IPS DF 4.7 (cell line): Measurements from ENCODE around the gene PAQR8.
"Not testable (repeated sequence)": the region's sequence is repeated elsewhere in the genome, so short reads cannot be mapped to it uniquely, and the experiment has no call there.

Source experiments
- DNase-seq: peaks from one replicate; pipeline ENCODE4 v3.0.0-alpha.2; 2013; ENCODE audit warnings: low spot score; ENCODE audit errors: extremely low read depth

PAQR8 gene

DNA sequence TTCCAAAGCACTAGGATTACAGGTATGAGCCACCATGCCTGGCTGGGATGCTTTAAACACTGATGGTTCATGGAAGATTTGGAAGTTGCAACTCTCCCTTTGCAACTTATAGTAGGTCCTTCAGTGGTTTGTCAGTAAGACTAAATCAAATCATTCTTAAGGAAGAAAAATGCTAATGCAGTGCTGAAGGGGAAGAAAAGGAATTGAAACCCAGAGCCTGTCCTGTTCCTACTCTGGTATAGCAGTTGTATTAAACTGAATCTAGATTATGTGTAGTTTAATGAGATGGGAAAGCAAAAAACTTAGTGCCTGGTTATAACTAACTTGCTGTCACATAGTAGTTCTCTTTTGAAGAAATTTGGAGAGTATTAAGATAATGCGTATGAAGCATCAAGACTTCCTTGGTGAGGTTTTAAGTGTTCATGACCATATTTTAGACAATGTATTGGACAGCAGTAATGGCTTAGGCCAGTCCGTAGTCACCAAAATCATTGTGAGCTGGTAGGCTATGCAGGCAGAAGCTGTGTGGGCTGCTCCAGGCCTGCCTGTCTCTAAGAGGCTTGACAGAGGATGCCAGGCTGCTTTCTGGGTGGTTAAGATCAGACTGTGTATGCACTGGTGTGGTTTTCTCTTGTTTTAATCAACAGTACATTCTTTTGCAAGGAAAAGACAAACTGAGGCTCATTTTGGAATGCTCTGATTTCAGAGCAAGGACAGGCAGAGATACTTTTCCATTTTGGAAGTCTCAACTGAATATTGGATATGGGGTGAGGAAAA is 14.0 kb downstream of the PAQR8 start:
- no peak for DNase-seq

DNA sequence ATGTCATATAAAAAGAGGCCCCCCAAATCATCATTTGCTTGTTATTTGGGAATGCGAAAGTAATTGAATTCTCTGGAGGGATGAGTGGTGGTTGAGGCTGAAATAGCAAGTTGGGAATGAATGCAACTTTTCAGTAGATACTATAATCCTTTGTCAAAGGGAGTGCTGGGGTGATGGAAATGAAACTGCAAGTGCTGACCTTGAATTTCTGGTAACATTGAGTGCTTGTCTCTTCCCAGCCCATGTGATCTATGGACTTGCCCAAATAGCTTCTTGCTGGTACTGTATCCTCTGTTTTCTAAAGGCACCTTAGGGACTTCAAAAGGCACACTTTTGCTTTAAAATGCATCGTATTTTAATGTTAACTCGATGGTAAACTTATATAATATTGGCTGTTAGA is 14.8 kb downstream of the PAQR8 start:
- DNase-seq, result no peak

DNA sequence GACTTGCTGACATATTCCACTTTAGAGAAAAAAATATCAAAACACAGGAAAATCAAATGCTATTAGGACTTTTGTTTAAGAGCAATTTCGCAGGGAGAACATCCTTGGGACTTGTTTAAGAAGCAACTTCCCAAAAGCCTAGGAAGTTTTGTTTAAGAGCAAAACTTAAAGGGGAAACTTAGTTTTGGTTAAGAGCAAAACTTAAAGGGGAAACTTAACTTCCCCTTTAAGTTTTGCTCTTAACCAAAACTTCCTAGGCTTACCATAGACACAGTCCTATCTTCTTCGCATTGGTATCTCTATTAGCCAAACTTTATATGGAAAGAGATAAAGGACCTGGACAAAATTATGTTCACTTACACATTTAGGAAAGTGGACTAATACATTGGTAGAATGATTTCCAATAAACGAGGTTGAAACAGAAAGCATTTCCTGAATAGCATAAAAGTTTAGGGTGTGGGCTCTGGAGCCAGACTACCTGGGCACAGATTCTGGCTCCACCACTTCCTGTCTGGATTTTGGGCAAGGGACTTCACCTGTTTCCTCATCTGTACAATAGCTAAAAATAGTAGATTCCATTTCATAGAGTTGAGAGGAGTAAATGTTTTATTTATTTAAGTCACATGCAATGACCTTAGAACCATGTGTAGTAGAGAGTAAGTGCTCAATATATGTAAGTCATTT is 15.7 kb downstream of the PAQR8 start:
- no peak for DNase-seq

DNA sequence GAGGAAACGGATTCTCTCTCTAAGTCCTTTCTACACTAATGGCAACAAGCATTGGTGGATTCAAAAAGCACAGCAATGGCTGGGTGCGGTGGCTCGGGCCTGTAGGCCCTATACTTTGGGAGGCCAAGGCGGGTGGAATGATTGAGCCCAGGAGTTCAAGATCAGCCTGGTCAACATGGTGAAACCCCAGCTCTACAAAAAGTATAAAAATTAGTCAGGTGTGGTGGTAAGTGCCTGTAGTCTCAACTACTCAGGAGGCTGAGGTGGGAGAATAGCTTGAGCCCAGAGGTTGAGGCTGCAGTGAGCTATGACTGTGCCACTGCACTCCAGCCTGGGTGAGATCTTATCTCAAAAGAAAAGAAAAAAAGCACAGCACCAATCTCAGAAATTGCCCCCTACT is 19.3 kb downstream of the PAQR8 start:
- no peak for DNase-seq

DNA sequence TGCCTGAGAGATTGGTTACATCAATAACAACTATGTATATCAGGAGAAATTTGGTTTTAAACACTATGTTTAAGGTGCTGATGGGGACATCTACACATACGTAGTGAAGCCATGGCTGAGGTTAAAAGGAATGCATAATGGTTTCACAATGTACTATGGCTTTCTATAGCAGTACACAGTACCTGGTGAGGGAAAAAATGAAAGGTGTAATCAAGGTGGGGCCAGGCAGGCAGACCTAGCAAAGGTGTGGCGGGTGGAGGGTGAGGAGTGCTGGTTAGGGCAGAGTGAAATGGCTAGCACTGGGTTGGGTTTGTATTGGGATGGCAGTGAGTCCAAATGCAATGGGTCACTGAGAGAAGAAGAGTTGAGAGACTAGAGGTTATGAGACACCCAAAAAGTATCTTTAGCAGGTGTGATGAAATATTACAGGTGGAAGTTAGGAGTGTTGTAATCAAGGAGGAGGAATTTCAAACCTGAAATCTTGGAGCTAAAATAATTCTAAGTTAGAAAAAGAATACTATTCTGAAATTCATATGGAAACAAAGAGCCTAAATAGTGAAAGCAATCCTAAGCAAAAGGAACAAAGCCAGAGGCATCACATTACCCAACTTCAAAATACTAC is 22.3 kb downstream of the PAQR8 start:
- DNase-seq, result no peak

DNA sequence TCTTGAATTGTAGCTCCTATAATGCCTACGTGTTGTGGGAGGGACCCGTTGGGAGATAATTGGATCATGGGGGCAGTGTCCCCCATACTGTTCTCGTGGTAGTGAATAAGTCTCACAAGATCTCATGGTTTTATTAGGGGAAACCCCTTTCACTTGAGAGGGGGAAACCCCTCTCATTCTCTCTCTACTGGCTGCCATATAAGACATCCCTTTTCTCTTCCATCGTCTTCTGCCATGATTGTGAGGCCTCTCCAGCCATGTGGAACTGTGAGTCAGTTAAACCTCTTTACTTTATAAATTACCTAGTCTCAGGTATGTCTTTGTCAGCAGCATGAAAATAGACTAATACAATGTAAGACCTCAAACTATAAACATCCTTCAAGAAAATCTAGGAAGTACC is 23.1 kb downstream of the PAQR8 start:
- no peak for DNase-seq

DNA sequence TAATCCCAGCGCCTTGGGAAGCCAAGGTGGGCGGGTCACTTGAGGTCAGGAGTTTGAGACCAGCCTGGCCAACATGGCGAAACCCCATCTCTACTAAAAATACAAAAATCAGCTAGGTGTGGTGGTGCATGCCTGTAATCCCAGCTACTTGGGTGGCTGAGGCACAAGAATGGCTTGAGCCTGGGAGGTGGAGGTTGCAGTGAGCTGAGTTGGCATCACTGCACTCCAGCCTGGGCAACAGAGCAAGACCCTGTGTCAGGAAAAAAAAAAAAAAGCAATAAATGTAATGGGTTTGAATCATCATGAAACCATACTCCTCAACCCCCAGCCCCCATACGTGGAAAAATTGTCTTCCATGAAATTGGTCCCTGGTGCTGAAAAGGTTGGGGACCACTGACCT is 26.2 kb downstream of the PAQR8 start:
- DNase-seq, result not testable (repeated sequence)

DNA sequence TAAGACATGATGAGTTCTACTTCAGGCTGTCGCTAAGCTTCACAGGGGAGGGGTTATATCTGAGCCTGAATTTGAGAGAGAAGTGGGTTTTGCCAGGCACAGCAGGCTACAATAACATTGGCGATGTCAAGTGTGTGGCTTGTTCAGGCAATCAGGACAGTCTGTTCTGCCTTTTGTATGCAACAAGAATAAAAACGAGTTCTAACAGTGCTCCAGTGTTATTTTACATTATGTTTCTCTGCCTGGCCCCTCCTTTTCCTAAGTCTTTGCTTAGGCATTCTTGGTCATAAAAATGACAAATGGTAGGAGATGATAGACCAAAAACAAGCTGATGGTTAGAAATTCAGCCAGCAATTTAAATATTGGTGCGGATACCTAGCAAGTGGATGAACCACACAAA is 26.8 kb downstream of the PAQR8 start:
- no peak for DNase-seq

DNA sequence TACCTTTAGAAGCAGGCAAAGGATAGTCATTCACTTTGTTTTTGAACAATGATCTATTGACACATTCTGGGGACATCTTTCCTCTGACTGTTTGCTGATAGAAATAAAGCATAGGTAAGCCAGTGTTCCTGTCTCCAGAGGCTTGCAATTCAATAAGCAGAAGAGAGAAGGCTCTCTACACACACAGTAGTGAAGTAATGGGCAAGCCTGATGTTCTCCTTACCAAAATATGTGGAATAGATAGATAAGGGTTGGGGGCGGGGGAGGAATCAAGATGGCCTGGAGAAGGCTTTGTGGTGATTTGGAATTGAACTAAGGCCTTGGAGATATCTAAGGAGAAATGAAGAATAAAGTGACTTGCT is 27.3 kb downstream of the PAQR8 start:
- DNase-seq, result no peak

DNA sequence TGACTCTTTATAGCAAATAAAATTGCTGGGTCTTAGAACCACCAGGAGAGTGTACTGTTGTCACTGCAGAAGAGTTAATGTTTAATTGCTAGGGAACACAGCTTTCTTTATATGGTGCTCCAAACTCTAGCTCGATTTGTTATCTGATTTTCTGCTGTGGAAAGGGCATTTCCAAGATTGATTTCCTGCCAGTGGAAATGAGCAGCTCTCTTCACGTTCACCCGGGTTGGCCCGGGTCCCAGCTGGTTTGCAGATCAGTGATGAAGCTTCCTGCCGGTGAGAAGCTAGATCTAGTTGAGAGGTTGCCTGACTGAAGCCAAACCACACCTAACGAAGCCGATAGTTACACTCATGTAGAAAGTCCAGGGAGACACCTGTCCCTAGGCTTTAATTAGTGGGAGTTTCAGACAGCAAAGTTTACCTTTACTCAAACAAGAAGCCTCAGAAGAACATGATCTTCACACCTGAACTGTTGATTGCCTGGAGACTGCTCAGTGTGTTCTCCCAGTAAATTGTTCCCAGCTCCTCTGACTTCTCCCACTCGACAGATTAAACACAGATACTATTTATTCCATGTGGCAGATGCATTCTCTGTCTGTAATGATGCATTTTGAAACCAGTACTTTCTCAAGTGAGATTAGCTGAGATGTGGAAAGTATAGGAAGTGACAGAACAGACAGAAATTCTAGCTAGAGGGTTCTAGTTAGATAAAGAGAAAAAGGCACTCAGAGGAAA is 27.8 kb downstream of the PAQR8 start:
- DNase-seq, result no peak

DNA sequence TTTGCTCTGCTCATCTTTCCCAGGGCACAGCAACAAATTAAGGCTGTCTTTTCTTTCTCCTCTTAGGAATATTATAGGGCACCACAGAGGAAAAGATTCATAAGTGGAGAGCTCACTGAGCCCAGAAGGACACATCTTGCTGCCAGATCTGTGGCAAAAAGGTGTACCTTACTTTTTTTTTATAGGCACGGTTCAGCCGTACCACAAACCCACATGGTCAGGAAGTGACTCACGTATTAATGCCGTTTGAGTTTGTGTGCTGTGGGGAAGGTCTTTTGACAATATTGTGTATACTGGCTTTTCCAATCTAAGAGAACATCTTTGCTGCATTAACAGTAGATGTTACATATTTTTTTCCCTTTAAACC is 28.4 kb downstream of the PAQR8 start:
- DNase-seq, result no peak

DNA sequence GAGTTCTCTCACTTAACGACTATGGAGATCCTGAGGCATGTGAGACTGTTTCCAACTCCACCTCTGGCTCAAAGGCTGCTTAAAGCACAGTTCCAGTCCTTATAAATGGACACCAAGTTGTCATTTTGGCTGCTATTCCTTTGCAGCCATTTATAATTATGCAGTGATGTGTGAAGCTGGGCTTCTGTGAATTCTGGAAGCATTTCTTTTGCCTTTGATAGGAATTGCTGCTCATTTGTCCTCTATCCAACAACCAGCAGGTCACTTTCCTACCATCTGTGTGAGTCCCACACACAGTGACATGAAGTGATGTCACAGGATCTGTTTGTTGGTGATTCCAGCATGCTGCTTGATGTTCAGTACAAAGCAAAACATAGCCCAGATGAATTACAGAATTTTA is 29.6 kb downstream of the PAQR8 start:
- no peak for DNase-seq

DNA sequence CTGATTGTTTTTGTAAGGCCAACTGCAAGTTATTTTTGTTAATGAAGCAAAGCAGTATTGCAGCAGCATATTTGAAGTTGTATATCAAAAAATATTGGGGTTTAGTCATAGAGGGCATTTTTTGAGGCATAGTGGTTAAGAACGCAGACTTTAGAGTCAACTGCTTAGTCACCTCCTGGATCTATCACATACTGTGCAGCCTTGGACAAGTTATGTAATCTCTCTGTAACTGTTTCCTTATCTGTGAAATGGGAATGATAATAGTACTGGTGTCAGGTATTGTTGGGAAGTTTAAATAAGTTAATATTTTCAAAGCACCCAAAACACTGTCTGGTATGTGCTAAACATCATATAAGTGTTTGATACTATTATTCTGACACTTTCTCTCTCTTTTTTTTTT is 31.0 kb downstream of the PAQR8 start:
- no peak for DNase-seq

DNA sequence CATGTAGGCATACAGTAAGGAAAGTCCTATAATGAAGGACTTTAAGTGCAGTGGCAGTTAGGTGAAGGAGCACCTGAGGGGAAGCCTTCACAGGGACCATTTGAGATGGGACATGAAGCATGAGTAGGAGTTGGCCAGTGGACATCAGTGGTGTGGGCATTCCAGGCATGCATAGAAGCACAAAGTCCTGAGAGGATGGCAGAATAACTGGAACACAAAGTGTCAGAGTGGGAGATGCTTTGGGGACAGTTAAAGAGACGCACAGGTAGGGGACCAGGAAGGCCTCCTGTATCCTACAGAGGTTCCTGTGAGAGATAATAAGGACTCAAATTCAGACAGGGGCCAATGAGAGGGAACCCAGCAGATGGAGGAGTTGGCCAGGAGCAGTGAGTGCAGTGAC is 31.8 kb downstream of the PAQR8 start:
- no peak for DNase-seq

DNA sequence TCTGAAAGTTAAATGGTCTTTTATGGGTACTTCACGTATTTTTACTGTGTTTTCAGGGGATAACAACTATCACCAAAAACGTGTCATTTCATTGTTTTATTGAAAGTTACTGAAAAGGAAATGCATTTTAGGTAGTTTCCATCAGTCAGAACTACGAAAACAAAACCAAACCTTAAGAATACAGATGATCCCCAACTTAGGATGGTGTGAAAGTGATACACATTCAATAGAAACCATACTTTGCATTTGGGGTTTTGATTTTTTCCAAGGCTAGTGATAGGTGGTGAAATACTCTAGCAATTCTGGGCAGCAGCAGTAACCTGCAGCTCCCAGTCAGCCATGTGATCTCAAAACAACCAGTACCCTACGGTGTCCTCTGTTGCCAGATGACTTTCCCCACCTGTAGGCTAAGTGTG is 32.3 kb downstream of the PAQR8 start:
- DNase-seq, result no peak

DNA sequence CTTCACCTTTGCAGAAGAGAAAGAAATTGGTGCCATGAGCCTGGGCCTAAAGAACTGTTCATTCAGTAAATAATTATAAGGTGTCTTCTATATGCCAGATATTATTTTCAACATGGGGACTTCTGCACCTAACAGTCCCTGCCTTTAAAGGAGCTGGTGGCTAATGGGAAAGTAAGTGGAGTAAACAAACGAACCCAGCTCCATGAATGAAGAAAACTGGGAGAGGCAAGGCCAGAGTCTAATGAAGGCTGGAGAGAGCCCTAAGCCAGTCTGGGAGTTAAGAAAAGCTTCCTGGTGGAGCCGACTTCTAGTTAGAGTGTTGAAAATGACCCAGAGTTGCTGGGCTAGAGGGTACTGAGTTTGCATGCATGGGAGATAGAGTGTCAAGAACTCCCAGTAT is 34.0 kb downstream of the PAQR8 start:
- no peak for DNase-seq

DNA sequence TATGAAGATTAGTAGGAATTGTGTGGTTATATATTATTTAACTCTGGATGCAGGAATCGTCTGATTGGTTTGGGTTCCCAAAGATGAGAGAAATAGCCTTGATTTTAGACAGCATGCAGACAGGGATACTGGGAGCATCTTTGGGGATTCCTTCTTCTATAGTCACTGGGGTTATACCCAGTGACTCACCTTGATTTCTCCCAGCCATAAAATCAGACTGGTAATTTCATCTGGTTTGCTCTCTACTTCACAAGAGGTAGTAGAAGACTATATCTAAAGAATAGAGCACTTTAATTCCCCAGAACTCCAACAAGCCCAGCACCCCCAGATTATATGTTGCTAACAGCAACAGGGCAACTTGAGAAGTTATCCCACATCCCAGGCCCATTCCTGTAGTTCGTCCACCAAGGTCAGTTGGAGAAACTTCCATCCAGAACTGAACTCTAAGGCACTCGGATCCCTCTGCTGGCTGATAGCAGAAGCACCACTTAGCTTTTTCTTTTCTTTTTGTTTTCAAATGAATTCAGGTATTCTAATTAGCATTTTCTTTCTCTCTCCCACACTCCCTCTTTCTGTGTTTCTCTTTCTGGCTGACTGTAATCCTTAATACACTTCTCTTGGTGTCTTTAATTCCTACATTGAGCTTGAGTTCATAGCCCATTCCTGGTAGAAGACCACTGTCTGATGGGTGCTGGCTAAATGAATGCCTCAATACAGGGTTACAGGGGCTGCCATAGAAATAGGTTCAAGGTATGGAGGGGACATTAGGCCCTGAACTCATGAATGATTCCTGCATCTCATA is 37.8 kb downstream of the PAQR8 start:
- no peak for DNase-seq

DNA sequence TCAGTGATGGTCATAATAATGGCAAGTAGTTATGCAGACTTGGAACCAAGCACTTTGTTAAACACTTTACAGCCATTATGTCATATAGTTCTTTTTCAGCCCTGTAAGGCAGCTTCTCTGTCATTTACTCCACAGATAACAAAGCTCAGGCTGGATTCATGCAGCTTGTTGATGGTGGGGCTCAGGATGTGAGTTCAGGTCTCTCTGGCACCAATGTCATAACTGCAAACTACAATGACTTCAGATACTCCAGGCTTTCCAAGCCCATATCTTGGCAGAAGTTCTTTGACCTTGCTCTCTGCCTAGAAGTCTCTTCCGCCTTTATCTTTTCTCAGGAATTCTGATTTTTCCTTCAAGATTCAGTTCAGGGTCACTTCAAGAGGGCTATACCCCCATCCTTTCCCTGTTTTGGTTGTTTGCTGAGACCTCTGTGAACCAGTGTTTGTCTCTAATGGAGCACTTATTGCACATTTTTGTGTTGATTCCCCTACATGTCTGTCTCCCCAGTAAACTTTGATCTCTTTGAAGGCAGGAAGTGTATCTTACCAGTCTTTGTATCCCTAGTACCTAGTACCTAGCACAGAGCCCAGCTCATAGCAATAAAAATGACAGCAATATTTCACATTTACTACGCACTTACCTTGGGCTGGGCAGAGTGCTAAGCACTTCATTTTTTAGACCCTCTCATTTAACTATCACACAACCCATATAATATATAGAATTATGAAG is 38.5 kb downstream of the PAQR8 start:
- DNase-seq, result no peak

DNA sequence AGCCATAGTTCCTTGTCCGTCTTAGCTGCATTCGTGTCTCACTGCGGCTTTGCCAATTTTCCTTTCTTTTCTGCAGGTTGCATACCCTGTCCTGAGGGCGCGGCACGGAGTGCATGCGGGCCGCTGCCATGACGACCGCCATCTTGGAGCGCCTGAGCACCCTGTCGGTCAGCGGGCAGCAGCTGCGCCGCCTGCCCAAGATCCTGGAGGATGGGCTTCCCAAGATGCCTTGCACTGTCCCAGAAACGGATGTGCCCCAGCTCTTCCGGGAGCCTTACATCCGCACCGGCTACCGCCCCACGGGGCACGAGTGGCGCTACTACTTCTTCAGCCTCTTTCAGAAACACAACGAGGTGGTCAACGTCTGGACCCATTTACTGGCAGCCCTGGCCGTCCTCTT is 41.1 kb downstream of the PAQR8 start:
- DNase-seq, result no peak

DNA sequence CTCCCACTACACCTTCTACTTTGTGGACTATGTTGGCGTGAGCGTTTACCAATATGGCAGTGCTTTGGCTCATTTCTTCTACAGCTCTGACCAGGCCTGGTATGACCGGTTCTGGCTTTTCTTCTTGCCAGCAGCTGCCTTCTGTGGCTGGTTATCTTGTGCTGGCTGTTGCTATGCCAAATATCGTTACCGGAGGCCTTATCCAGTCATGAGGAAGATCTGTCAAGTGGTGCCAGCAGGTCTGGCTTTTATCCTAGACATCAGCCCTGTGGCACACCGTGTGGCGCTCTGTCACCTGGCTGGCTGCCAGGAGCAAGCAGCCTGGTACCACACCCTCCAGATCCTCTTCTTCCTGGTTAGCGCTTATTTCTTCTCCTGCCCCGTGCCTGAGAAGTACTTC is 41.7 kb downstream of the PAQR8 start:
- DNase-seq, result no peak

DNA sequence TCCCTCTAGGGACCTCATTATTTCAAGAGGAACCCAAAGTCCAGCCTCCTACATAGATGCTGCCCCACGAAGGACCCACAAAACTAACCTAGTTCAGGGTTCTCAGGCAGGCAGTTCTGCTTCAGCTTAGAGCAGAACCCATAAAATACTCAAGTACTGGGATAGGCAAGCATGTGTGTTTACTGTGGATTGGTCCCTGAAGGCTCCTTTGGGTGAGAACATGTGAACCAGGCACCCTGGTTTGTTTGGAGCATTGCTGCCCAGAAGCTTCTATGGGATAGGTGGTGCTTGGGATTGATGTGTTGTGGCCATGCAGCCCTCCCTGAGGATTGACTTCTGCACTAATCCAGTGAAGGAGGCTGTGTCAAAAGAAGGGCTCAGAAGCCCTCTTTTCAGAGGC is 43.3 kb downstream of the PAQR8 start:
- DNase-seq, result no peak
